ENCODE results near the gene COL26A1. TPM values are rescaled to one million over a fixed set of nuclear protein-coding genes. Genes with fewer than 3 reads are reported as not detected.

Gene COL26A1
- total RNA-seq = under 1 TPM in 1 of 2 donors, not detected in 1; 0.14 TPM

DNA sequence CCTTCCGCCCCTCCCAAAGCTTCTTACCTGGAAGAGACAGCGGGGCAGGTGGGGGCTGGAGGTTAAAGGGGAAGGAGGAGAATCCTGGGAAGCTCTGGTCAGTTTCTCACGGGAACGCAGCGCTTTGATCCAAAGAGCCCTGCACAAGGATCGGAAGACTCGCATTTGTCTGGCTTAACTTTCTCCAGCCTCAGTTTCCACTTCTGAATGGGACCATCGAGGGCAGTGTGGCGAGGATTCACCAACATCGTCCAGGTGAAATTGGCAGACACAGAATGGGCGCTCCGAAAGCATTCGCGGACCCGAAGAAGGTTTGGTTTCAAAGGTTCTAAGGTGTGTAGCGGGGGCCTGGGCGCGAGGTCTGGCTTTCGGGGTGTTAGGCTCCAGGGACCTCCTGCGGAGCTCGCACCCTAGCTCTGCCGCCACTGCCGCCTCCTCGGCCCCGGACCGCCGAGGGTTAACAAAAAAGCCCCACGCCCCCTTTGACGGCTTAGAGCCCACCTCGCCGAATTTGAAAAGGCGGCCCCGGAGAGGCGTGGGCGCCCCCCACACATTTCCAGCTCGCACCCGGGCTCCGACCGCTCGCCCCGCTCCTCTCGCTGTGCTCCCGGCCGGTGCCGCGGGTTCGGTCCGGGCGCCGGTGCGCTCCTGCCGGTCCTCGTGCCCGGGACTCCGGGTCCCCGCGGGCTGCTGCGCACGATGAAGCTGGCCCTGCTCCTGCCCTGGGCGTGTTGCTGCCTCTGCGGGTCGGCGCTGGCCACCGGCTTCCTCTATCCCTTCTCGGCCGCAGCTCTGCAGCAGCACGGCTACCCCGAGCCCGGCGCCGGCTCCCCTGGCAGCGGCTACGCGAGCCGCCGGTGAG is at the start of gene COL26A1:
COL26A1 (plus strand) TSS at position 542 of the 862 bp plus-strand sequence; CDS start at position 700, 158 bp downstream.
- no peak for DNase-seq (ENCODE audit: low spot score)
- TF ChIP-seq, protein P1, sequence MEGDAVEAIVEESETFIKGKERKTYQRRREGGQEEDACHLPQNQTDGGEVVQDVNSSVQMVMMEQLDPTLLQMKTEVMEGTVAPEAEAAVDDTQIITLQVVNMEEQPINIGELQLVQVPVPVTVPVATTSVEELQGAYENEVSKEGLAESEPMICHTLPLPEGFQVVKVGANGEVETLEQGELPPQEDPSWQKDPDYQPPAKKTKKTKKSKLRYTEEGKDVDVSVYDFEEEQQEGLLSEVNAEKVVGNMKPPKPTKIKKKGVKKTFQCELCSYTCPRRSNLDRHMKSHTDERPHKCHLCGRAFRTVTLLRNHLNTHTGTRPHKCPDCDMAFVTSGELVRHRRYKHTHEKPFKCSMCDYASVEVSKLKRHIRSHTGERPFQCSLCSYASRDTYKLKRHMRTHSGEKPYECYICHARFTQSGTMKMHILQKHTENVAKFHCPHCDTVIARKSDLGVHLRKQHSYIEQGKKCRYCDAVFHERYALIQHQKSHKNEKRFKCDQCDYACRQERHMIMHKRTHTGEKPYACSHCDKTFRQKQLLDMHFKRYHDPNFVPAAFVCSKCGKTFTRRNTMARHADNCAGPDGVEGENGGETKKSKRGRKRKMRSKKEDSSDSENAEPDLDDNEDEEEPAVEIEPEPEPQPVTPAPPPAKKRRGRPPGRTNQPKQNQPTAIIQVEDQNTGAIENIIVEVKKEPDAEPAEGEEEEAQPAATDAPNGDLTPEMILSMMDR (IDR thresholded peaks at IDR 0.05) = no peak
- Histone ChIP-seq H3K27ac (no peak within 1 kb of the TSS), H3K36me3 (no peaks in the 10 kb centered on the region), H3K27me3 (replicated peaks; ENCODE audit: insufficient read depth) (no peaks in the 10 kb centered on the region), H3K4me3 (peak within 1 kb of the TSS; percentile 76), H3K4me1 (ENCODE audit: control insufficient read depth in 1 of 2, low read depth in 2 of 2) (peaks cover 10 to 16% of the 10 kb centered on the region in 2 donors), H3K9me3 (no peaks in the 10 kb centered on the region)
- ATAC-seq (ENCODE audit: insufficient number of reproducible peaks, low FRiP score, low read depth) = no peak

GRCh38 chr7:101315336-101315735 is 47.3 kb upstream of the COL26A1 start:
- ATAC-seq (ENCODE audit: insufficient number of reproducible peaks, low FRiP score, low read depth) = no peak
- H3K4me3 ChIP-seq = no peak overlapping the region
- peaks cover 4% of the 10 kb centered on the region for H3K9me3 ChIP-seq
- H3K27ac ChIP-seq = no peak overlapping the region
- H3K36me3 ChIP-seq = peaks cover 9% of the 10 kb centered on the region
- TF ChIP-seq, protein P1 (IDR thresholded peaks at IDR 0.05) = peak; percentile 48
- DNase-seq (ENCODE audit: low spot score) = no peak
- no peaks in the 10 kb centered on the region for H3K27me3 ChIP-seq (replicated peaks; ENCODE audit: insufficient read depth)
- H3K4me1 ChIP-seq (ENCODE audit: control insufficient read depth in 1 of 2, low read depth in 2 of 2) = no peaks in the 10 kb centered on the region

GRCh38 chr7:101319401-101319800 is 43.3 kb upstream of the COL26A1 start:
- Histone ChIP-seq H3K27ac (no peak overlapping the region), H3K36me3 (peaks cover 9% of the 10 kb centered on the region), H3K27me3 (replicated peaks; ENCODE audit: insufficient read depth) (no peaks in the 10 kb centered on the region), H3K4me1 (ENCODE audit: control insufficient read depth in 1 of 2, low read depth in 2 of 2) (peaks cover 6 to 14% of the 10 kb centered on the region in 2 donors), H3K9me3 (no peaks in the 10 kb centered on the region), H3K4me3 (no peak overlapping the region)
- ATAC-seq (ENCODE audit: insufficient number of reproducible peaks, low FRiP score, low read depth) (no peak), DNase-seq (ENCODE audit: low spot score) (no peak)
- TF ChIP-seq, protein P1 (IDR thresholded peaks at IDR 0.05) = no peak

DNA sequence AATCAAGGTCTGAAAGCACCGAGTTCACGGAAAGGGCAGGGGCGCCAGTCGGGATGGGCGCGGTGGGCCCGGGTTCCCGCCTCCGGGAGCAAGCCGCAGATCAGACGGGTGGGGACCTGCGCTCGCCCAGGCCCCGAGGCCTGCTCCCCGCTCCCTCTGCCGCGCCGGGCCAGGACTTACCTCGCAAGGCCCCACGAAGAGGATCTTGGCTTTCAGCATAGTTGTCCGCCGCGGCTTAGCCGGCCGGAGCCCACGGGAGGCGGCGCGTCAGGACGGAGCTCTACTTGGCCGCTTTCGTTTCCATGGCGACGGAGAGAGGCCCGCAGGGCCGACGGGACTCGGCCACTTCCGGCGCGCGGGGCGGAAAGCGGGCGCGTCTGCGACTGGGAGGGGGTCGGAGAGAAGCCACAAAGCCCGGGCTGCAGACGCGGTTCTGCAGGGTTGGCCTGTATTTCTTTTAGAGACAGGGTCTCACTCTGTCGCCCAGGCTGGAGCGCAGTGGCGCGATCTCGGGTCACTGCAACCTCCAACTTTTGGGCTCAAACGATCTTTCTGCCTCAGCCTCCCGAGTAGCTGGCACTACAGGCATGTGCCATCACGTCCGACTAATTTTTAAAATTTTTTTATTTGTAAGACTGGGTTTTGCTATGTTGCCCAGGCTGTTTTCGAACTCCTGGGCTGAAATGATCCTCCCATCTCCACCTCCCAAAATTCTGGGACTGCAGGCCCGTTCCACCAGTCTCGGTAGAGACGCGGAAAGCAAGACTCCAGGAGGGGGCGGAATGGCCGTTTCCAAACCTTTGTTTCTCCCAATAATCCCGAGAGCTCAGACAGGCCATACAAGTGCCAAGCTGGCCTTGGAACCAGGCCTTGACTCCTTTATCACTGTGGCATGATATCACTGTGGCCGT is 40.9 kb upstream of the COL26A1 start, which contains the start of gene IFT22:
IFT22 (minus strand) TSS at position 322 of the 911 bp plus-strand sequence; CDS start at position 219, 103 bp downstream.
- peak; percentile 60 for ATAC-seq (ENCODE audit: insufficient number of reproducible peaks, low FRiP score, low read depth)
- peak; percentile 74 for DNase-seq (ENCODE audit: low spot score)
- Histone ChIP-seq H3K27me3 (replicated peaks; ENCODE audit: insufficient read depth) (no peaks in the 10 kb centered on the region), H3K27ac (peak within 1 kb of the TSS; percentile 58 to 63), H3K4me3 (peak within 1 kb of the TSS; percentile 86), H3K36me3 (no peaks in the 10 kb centered on the region), H3K4me1 (ENCODE audit: control insufficient read depth in 1 of 2, low read depth in 2 of 2) (peaks cover 6 to 14% of the 10 kb centered on the region in 2 donors), H3K9me3 (no peaks in the 10 kb centered on the region)
- TF ChIP-seq, protein P1 (IDR thresholded peaks at IDR 0.05) = no peak

GRCh38 chr7:101328159-101328558 is 34.5 kb upstream of the COL26A1 start:
- no peaks in the 10 kb centered on the region for H3K36me3 ChIP-seq
- no peak overlapping the region for H3K4me3 ChIP-seq
- ATAC-seq (ENCODE audit: insufficient number of reproducible peaks, low FRiP score, low read depth) (no peak), DNase-seq (ENCODE audit: low spot score) (no peak)
- no peaks in the 10 kb centered on the region for H3K9me3 ChIP-seq
- H3K27ac ChIP-seq = no peak overlapping the region
- no peaks in the 10 kb centered on the region for H3K4me1 ChIP-seq (ENCODE audit: control insufficient read depth in 1 of 2, low read depth in 2 of 2)
- TF ChIP-seq, protein P1 (IDR thresholded peaks at IDR 0.05) = no peak
- no peaks in the 10 kb centered on the region for H3K27me3 ChIP-seq (replicated peaks; ENCODE audit: insufficient read depth)
